ENCODE results near the gene CACNB4.

The CACNB4 gene

GRCh38 chr2:151783133-151783520 lies 315.7 kb downstream of the CACNB4 start:
- DNase-seq (ENCODE audit: low spot score), result no peak

Measured in CD4-positive, alpha-beta T cell treated with Interleukin-6 at 100 ng/mL for 8 hours (primary cell).